ENCODE data around the gene ARHGAP23. TPM values are rescaled to one million over a fixed set of nuclear protein-coding genes. Genes with fewer than 3 reads are reported as not detected.
"Not testable (repeated sequence)": the region's sequence is repeated elsewhere in the genome, so short reads cannot be mapped to it uniquely, and the experiment has no call there.

The ARHGAP23 gene
- total and polyA plus RNA-seq, 2 experiments from 2014 or later, result 21.4 to 150 TPM

- H3K36me3 ChIP-seq (ENCODE audit: insufficient read depth), result peaks cover 15% of the 10 kb centered on the region; the same call in 1 of the 2 replicates
- H3K4me1 Mint-ChIP-seq; H3K27me3 Mint-ChIP-seq (ENCODE audit: insufficient read depth, low read depth, poor library complexity); H3K27ac ChIP-seq (ENCODE audit: low read depth); H4K20me1 ChIP-seq (replicated peaks; ENCODE audit: insufficient read depth); H3K4me2 ChIP-seq; H3K27ac Mint-ChIP-seq; ATAC-seq; H2AFZ ChIP-seq; H3K79me2 ChIP-seq (replicated peaks; ENCODE audit: insufficient read depth); H3K9me2 ChIP-seq (ENCODE audit: insufficient read depth); H3K27me3 ChIP-seq (ENCODE audit: insufficient read depth); H3K4me3 Mint-ChIP-seq; DNase-seq (ENCODE audit: low spot score); H3K4me3 ChIP-seq; H3F3A ChIP-seq (replicated peaks; ENCODE audit: low read depth); H3K9me3 Mint-ChIP-seq; H3K4me1 ChIP-seq (ENCODE audit: insufficient read depth): not testable (repeated sequence)
- H3K36me3 Mint-ChIP-seq (ENCODE audit: low read depth), result peaks cover 88% of the 10 kb centered on the region
Observed at GRCh38 chr17:38491346-38492066, 63.2 kb downstream of the ARHGAP23 start.

GRCh38 chr17:38492067-38493040 is 64.1 kb downstream of the ARHGAP23 start:
- peak; percentile 84 for DNase-seq (ENCODE audit: low spot score)
- not testable (repeated sequence) for H3K9me3 Mint-ChIP-seq; H3K4me3 Mint-ChIP-seq; H2AFZ ChIP-seq; H3K9me2 ChIP-seq (ENCODE audit: insufficient read depth); H3K27me3 Mint-ChIP-seq (ENCODE audit: insufficient read depth, low read depth, poor library complexity); H3K27ac ChIP-seq (ENCODE audit: low read depth); H3K4me1 ChIP-seq (ENCODE audit: insufficient read depth); H3F3A ChIP-seq (replicated peaks; ENCODE audit: low read depth); H4K20me1 ChIP-seq (replicated peaks; ENCODE audit: insufficient read depth); H3K4me2 ChIP-seq; H3K4me3 ChIP-seq; H3K27me3 ChIP-seq (ENCODE audit: insufficient read depth); H3K79me2 ChIP-seq (replicated peaks; ENCODE audit: insufficient read depth); H3K4me1 Mint-ChIP-seq; H3K27ac Mint-ChIP-seq
- peaks cover 12% of the 10 kb centered on the region; the same call in 1 of the 2 replicates for H3K36me3 ChIP-seq (ENCODE audit: insufficient read depth)
- peaks cover 88% of the 10 kb centered on the region for H3K36me3 Mint-ChIP-seq (ENCODE audit: low read depth)
- peak; percentile 45; the same call in 2 of the 3 replicates for ATAC-seq
- TF ChIP-seq, protein P1, sequence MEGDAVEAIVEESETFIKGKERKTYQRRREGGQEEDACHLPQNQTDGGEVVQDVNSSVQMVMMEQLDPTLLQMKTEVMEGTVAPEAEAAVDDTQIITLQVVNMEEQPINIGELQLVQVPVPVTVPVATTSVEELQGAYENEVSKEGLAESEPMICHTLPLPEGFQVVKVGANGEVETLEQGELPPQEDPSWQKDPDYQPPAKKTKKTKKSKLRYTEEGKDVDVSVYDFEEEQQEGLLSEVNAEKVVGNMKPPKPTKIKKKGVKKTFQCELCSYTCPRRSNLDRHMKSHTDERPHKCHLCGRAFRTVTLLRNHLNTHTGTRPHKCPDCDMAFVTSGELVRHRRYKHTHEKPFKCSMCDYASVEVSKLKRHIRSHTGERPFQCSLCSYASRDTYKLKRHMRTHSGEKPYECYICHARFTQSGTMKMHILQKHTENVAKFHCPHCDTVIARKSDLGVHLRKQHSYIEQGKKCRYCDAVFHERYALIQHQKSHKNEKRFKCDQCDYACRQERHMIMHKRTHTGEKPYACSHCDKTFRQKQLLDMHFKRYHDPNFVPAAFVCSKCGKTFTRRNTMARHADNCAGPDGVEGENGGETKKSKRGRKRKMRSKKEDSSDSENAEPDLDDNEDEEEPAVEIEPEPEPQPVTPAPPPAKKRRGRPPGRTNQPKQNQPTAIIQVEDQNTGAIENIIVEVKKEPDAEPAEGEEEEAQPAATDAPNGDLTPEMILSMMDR (conservative IDR thresholded peaks at IDR 0.05; ENCODE audit: low read depth in 2 of 2), result peak; percentile 20 to 62; a peak in 3 of 4 replicates

- not testable (repeated sequence) for H3K9me3 Mint-ChIP-seq; H3K4me1 ChIP-seq (ENCODE audit: insufficient read depth); DNase-seq (ENCODE audit: low spot score); H2AFZ ChIP-seq; H3F3A ChIP-seq (replicated peaks; ENCODE audit: low read depth); H3K4me2 ChIP-seq; H3K4me3 ChIP-seq; H3K4me1 Mint-ChIP-seq; H3K27me3 Mint-ChIP-seq (ENCODE audit: insufficient read depth, low read depth, poor library complexity); H3K27ac Mint-ChIP-seq; H3K36me3 ChIP-seq (ENCODE audit: insufficient read depth); H4K20me1 ChIP-seq (replicated peaks; ENCODE audit: insufficient read depth); H3K27ac ChIP-seq (ENCODE audit: low read depth); H3K9me2 ChIP-seq (ENCODE audit: insufficient read depth); H3K4me3 Mint-ChIP-seq; H3K79me2 ChIP-seq (replicated peaks; ENCODE audit: insufficient read depth); H3K27me3 ChIP-seq (ENCODE audit: insufficient read depth); ATAC-seq
- H3K36me3 Mint-ChIP-seq (ENCODE audit: low read depth), result peaks cover 80% of the 10 kb centered on the region
Observed at GRCh38 chr17:38494152-38494551, 65.9 kb downstream of the ARHGAP23 start.

DNA sequence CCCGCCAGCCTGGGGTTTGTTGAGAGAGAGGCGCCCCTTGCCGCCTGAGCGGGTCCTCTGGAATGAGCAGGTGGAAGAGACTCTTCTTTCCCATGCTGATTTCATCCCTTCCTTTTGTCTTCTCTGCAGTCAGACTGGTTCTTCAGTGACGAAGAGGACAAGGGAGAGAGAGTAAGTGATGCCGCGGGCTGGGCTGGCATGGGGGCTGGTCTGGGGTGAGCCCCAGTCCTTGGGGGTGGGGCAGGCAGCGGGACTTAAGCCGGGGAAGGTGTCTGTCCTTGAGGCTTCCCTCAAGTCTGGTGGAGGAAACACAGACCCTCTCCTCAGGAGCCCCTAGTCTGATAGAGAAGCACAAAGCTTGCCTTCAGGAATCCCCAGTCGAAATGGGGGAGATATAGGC is 69.4 kb downstream of the ARHGAP23 start:
- not testable (repeated sequence) for H3K4me1 ChIP-seq (ENCODE audit: insufficient read depth); H3K27me3 ChIP-seq (ENCODE audit: insufficient read depth); H3K27me3 Mint-ChIP-seq (ENCODE audit: insufficient read depth, low read depth, poor library complexity); H3K27ac ChIP-seq (ENCODE audit: low read depth); H2AFZ ChIP-seq; H3F3A ChIP-seq (replicated peaks; ENCODE audit: low read depth); ATAC-seq; H3K4me1 Mint-ChIP-seq; DNase-seq (ENCODE audit: low spot score); H3K4me3 ChIP-seq; H4K20me1 ChIP-seq (replicated peaks; ENCODE audit: insufficient read depth); H3K27ac Mint-ChIP-seq; H3K79me2 ChIP-seq (replicated peaks; ENCODE audit: insufficient read depth); H3K4me3 Mint-ChIP-seq; H3K9me2 ChIP-seq (ENCODE audit: insufficient read depth); H3K9me3 Mint-ChIP-seq; H3K4me2 ChIP-seq
- H3K36me3 ChIP-seq (ENCODE audit: insufficient read depth), result peaks cover 17% of the 10 kb centered on the region; the same call in 1 of the 2 replicates
- H3K36me3 Mint-ChIP-seq (ENCODE audit: low read depth), result peaks cover 74% of the 10 kb centered on the region

Measured in GM23338 (cell line).